Stimulated activated naive CD8-positive, alpha-beta T cell treated with anti-CD3 and anti-CD28 coated beads, Interleukin-15, Interleukin-2, amounts not matched to agents 100 U/mL and 50 U/mL, for 24 hours (primary cell): ENCODE results near the gene C1orf21.

Source experiments
- ATAC-seq: fragments of 150-1000 bp; cut with Tn5 transposase; one replicate; pipeline ENCODE4 v1.10.0; 2021
- DNase-seq: peaks from one replicate; pipeline ENCODE4 v3.0.0; 2021

Gene C1orf21

GRCh38 chr1:184487531-184488193, 100.8 kb downstream of the C1orf21 start:
- no peak for DNase-seq
- no peak for ATAC-seq

- ATAC-seq: no peak
- DNase-seq: no peak
Measured at GRCh38 chr1:184489908-184490307, 103.1 kb downstream of the C1orf21 start.

GRCh38 chr1:184492536-184492935, 105.7 kb downstream of the C1orf21 start:
- ATAC-seq: no peak
- no peak for DNase-seq

GRCh38 chr1:184493987-184494388, 107.2 kb downstream of the C1orf21 start:
- no peak for DNase-seq

GRCh38 chr1:184494929-184495328, 108.1 kb downstream of the C1orf21 start:
- no peak for ATAC-seq
- no peak for DNase-seq

More at GRCh38 chr1:184493987-184494388, 107.2 kb downstream of the C1orf21 start:
- ATAC-seq: no peak

- DNase-seq: no peak
- ATAC-seq: no peak
Measured at GRCh38 chr1:184497959-184498723, 111.3 kb downstream of the C1orf21 start.

GRCh38 chr1:184499616-184500015, 112.8 kb downstream of the C1orf21 start:
- DNase-seq (no peak), ATAC-seq (no peak)

- no peak for DNase-seq
- no peak for ATAC-seq
Measured at GRCh38 chr1:184502161-184502560, 115.3 kb downstream of the C1orf21 start.

GRCh38 chr1:184503221-184503749, 116.5 kb downstream of the C1orf21 start:
- ATAC-seq (no peak), DNase-seq (no peak)

- no peak for DNase-seq
- ATAC-seq: no peak
Measured at GRCh38 chr1:184504040-184504954, 117.5 kb downstream of the C1orf21 start.

- DNase-seq: no peak
- ATAC-seq: no peak
Measured at GRCh38 chr1:184504955-184505338, 118.1 kb downstream of the C1orf21 start.

GRCh38 chr1:184506481-184506880, 119.7 kb downstream of the C1orf21 start:
- DNase-seq (no peak), ATAC-seq (no peak)

- ATAC-seq (no peak), DNase-seq (no peak)
Measured at GRCh38 chr1:184507165-184507564, 120.3 kb downstream of the C1orf21 start.

- DNase-seq (no peak), ATAC-seq (no peak)
Measured at GRCh38 chr1:184507604-184508280, 120.9 kb downstream of the C1orf21 start.

- ATAC-seq: no peak
- no peak for DNase-seq
Measured at GRCh38 chr1:184509105-184509504, 122.3 kb downstream of the C1orf21 start.

GRCh38 chr1:184510110-184510509, 123.3 kb downstream of the C1orf21 start:
- ATAC-seq (no peak), DNase-seq (no peak)

GRCh38 chr1:184512724-184513123, 125.9 kb downstream of the C1orf21 start:
- ATAC-seq (no peak), DNase-seq (no peak)

- ATAC-seq (no peak), DNase-seq (no peak)
Measured at GRCh38 chr1:184513421-184513820, 126.6 kb downstream of the C1orf21 start.

GRCh38 chr1:184513966-184514365, 127.1 kb downstream of the C1orf21 start:
- ATAC-seq (no peak), DNase-seq (no peak)

- no peak for ATAC-seq
- DNase-seq: no peak
Measured at GRCh38 chr1:184514447-184514846, 127.6 kb downstream of the C1orf21 start.

- DNase-seq: no peak
- no peak for ATAC-seq
Measured at GRCh38 chr1:184517130-184517529, 130.3 kb downstream of the C1orf21 start.
